Natural killer cell (primary cell): ENCODE measurements around the gene ZNF644. TPM values are rescaled to one million over a fixed set of nuclear protein-coding genes. Genes with fewer than 3 reads are reported as not detected.

Source experiments
- ATAC-seq, 3 donors: fragments of 150-1000 bp in 2 of 3; fragments of 200-7000 bp in 1 of 3; cut with Tn5 transposase; 1 replicate in 1 of 3; 2 replicates in 2 of 3; pipeline ENCODE4 v1.10.0; 2021; ENCODE audit warnings: mild to moderate bottlenecking in 2 of 3, moderate library complexity in 2 of 3
- DNase-seq, 2 donors: peaks; one replicate each; pipeline versions ENCODE4 v3.0.0 to v3.0.0-alpha.2; 2013 to 2021; ENCODE audit warnings: mixed read lengths in 1 of 2
- H3K27ac ChIP-seq: one replicate; pipeline ENCODE4 v1.5.1; 2013; ENCODE audit warnings: mild to moderate bottlenecking, low read length
- H3K27me3 ChIP-seq: one replicate; pipeline ENCODE4 v1.6.1; 2013; ENCODE audit warnings: low read length; ENCODE audit not compliant: control insufficient read depth, insufficient read depth
- H3K36me3 ChIP-seq: one replicate; pipeline ENCODE4 v1.6.1; 2013; ENCODE audit warnings: low read length; ENCODE audit not compliant: control insufficient read depth, insufficient read depth
- H3K4me1 ChIP-seq: one replicate; pipeline ENCODE4 v1.6.1; 2013; ENCODE audit warnings: low read length; ENCODE audit not compliant: control insufficient read depth, insufficient read depth
- H3K4me3 ChIP-seq: one replicate; pipeline ENCODE4 v1.5.1; 2013; ENCODE audit warnings: low read length
- H3K9me3 ChIP-seq: one replicate; pipeline ENCODE4 v1.6.1; 2013; ENCODE audit warnings: low read length; ENCODE audit not compliant: control insufficient read depth, insufficient read depth
- H3K27ac Mint-ChIP-seq, 2 donors: one replicate each; pipeline ENCODE4 v1.8.0; 2022; ENCODE audit warnings: mild to moderate bottlenecking in 2 of 2, mixed read lengths in 2 of 2, moderate library complexity in 1 of 2
- H3K27me3 Mint-ChIP-seq, 2 donors: one replicate each; pipeline ENCODE4 v1.8.0; 2022; ENCODE audit warnings: low read depth in 2 of 2, mixed read lengths in 2 of 2
- H3K36me3 Mint-ChIP-seq: one replicate; pipeline ENCODE4 v1.8.0; 2022; ENCODE audit warnings: mixed read lengths
- H3K4me1 Mint-ChIP-seq, 2 donors: one replicate each; pipeline ENCODE4 v1.8.0; 2022; ENCODE audit warnings: mixed read lengths in 2 of 2
- H3K4me3 Mint-ChIP-seq: one replicate; pipeline ENCODE4 v1.8.0; 2022; ENCODE audit warnings: mild to moderate bottlenecking, moderate library complexity, mixed read lengths
- H3K9me3 Mint-ChIP-seq, 2 donors: one replicate each; pipeline ENCODE4 v1.8.0; 2022; ENCODE audit warnings: mixed read lengths in 2 of 2
- CTCF ChIP-seq: fragments of 200-600 bp; IDR thresholded peaks from one replicate; pipeline ENCODE4 v1.8.0; 2022; ENCODE audit warnings: antibody characterized with exemption
- WGBS: methylation state at CpG from one replicate; pipeline ENCODE4 v1.1.7; 2013; ENCODE audit warnings: missing lambda C conversion rate; ENCODE audit not compliant: insufficient coverage; 5-methylcytosine and 5-hydroxymethylcytosine counted together
- intact Hi-C: fragments of 100-400 bp; cut with micrococcal nuclease; formaldehyde crosslinking; loops from one replicate; pipeline ENCODE4 v1.14.2; 2022
- total RNA-seq, 4 donors: library from RNA; stranded (reverse); fragments of 120-200 nt in 1 of 4; gene quantifications; one replicate each; pipeline versions ENCODE4 v1.2.3 to v1.2.4, GENCODE V29; 2013 to 2022

The ZNF644 gene
- total RNA-seq, 3 donors from 2014 or later (not counting 1 experiment from before 2014, with no cell fraction given) = 135 to 157 (median 142) TPM

GRCh38 chr1:90922202-90922601 is 99.6 kb downstream of the ZNF644 start:
- TF ChIP-seq CTCF = no peak
- Mint-ChIP-seq H3K9me3 (no peaks in the 10 kb centered on the region), H3K36me3 (no peaks in the 10 kb centered on the region), H3K27ac (peak overlapping the region; percentile 52 to 74), H3K4me3 (peak overlapping the region; percentile 4), H3K4me1 (peaks cover 68 to 78% of the 10 kb centered on the region in 2 donors), H3K27me3 (no peaks in the 10 kb centered on the region)
- DNase-seq (no peak), ATAC-seq (no peak)
- no peak overlapping the region for H3K27ac ChIP-seq
- peaks cover under 1% of the 10 kb centered on the region for H3K36me3 ChIP-seq
- H3K4me1 ChIP-seq = no peaks in the 10 kb centered on the region
- H3K27me3 ChIP-seq = no peaks in the 10 kb centered on the region
- intact Hi-C loops = no loop called here
- 100% methylated on average over 1 of the region's 3 CpGs for WGBS
- H3K4me3 ChIP-seq = no peak overlapping the region
- H3K9me3 ChIP-seq = no peaks in the 10 kb centered on the region

- H3K27me3 ChIP-seq = no peaks in the 10 kb centered on the region
- DNase-seq (no peak), ATAC-seq (peak in 1 of 3 donors; percentile 12)
- Mint-ChIP-seq H3K4me1 (peaks cover 47 to 59% of the 10 kb centered on the region in 2 donors), H3K9me3 (no peaks in the 10 kb centered on the region), H3K4me3 (peak overlapping the region; percentile 40), H3K27ac (peak overlapping the region; percentile 14 to 61), H3K27me3 (no peaks in the 10 kb centered on the region), H3K36me3 (no peaks in the 10 kb centered on the region)
- no peaks in the 10 kb centered on the region for H3K4me1 ChIP-seq
- no peak overlapping the region for H3K4me3 ChIP-seq
- intact Hi-C loops = no loop called here
- 80% methylated on average over 1 of the region's 1 CpG for WGBS
- H3K27ac ChIP-seq = no peak overlapping the region
- no peak for TF ChIP-seq CTCF
- H3K9me3 ChIP-seq = no peaks in the 10 kb centered on the region
- H3K36me3 ChIP-seq = peaks cover 12% of the 10 kb centered on the region
Measured at GRCh38 chr1:90919900-90920299, 101.9 kb downstream of the ZNF644 start.

- TF ChIP-seq CTCF = no peak
- intact Hi-C loops = no loop called here
- H3K27ac Mint-ChIP-seq = peak overlapping the region; percentile 14 to 61
- peaks cover 12% of the 10 kb centered on the region for H3K36me3 ChIP-seq
- no peak overlapping the region for H3K27ac ChIP-seq
- no peaks in the 10 kb centered on the region for H3K27me3 ChIP-seq
- no peaks in the 10 kb centered on the region for H3K9me3 ChIP-seq
- no peaks in the 10 kb centered on the region for H3K27me3 Mint-ChIP-seq
- H3K4me1 ChIP-seq = no peaks in the 10 kb centered on the region
- no peak overlapping the region for H3K4me3 ChIP-seq
- no peak overlapping the region for H3K4me3 Mint-ChIP-seq
- no peaks in the 10 kb centered on the region for H3K9me3 Mint-ChIP-seq
- DNase-seq (peak in 1 of 2 donors; percentile 21), ATAC-seq (no peak)
- H3K4me1 Mint-ChIP-seq = peaks cover 43 to 56% of the 10 kb centered on the region in 2 donors
- no peaks in the 10 kb centered on the region for H3K36me3 Mint-ChIP-seq
- 80% methylated on average over 1 of the region's 1 CpG for WGBS
Measured at GRCh38 chr1:90919190-90919719, 102.6 kb downstream of the ZNF644 start.

GRCh38 chr1:90911353-90911752 is 110.5 kb downstream of the ZNF644 start:
- no peaks in the 10 kb centered on the region for H3K36me3 Mint-ChIP-seq
- ATAC-seq = no peak
- no peak for TF ChIP-seq CTCF
- Histone ChIP-seq H3K36me3 (peaks cover 9% of the 10 kb centered on the region), H3K4me1 (no peaks in the 10 kb centered on the region), H3K27me3 (no peaks in the 10 kb centered on the region), H3K4me3 (no peak overlapping the region), H3K9me3 (no peaks in the 10 kb centered on the region), H3K27ac (no peak overlapping the region)
- peaks cover 8 to 12% of the 10 kb centered on the region in 2 donors for H3K4me1 Mint-ChIP-seq
- intact Hi-C loops = no loop called here
- no CpG with 5 or more reads among the region's 1 CpG for WGBS
- H3K27ac Mint-ChIP-seq = no peak overlapping the region
- DNase-seq = no peak
- no peaks in the 10 kb centered on the region for H3K9me3 Mint-ChIP-seq
- H3K27me3 Mint-ChIP-seq = no peaks in the 10 kb centered on the region
- H3K4me3 Mint-ChIP-seq = no peak overlapping the region
